LNCAP (cell line): ENCODE results near the gene SULT4A1.

ENCODE experiments used
- TF ChIP-seq, protein P1 (sequence below): fragments of 450-650 bp; IDR thresholded peaks from 2 replicates; pipeline ENCODE4 v1.5.1; 2017; ENCODE audit warnings: mild to moderate bottlenecking

SULT4A1 gene

DNA sequence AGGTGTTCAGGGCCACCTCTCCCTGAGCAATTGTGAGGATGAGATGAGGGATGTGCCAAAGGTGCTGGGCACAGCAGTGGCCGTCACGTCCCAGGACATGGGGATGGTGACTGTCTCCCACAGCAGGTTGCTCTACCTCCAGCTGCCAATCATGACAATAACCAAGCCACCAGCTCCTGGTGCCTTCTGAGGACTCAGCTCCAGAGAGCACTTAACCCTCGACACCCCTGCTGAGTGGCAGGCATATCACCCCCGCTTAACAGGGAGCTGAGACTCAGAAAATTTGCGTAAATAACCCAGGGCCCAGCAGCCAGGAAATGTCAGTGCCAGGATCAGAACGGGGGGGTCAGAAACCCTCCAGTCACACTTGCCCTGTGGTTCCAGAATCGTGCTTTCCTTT, 37.9 kb upstream of the SULT4A1 start:
- TF ChIP-seq, protein P1, sequence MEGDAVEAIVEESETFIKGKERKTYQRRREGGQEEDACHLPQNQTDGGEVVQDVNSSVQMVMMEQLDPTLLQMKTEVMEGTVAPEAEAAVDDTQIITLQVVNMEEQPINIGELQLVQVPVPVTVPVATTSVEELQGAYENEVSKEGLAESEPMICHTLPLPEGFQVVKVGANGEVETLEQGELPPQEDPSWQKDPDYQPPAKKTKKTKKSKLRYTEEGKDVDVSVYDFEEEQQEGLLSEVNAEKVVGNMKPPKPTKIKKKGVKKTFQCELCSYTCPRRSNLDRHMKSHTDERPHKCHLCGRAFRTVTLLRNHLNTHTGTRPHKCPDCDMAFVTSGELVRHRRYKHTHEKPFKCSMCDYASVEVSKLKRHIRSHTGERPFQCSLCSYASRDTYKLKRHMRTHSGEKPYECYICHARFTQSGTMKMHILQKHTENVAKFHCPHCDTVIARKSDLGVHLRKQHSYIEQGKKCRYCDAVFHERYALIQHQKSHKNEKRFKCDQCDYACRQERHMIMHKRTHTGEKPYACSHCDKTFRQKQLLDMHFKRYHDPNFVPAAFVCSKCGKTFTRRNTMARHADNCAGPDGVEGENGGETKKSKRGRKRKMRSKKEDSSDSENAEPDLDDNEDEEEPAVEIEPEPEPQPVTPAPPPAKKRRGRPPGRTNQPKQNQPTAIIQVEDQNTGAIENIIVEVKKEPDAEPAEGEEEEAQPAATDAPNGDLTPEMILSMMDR, result no peak

DNA sequence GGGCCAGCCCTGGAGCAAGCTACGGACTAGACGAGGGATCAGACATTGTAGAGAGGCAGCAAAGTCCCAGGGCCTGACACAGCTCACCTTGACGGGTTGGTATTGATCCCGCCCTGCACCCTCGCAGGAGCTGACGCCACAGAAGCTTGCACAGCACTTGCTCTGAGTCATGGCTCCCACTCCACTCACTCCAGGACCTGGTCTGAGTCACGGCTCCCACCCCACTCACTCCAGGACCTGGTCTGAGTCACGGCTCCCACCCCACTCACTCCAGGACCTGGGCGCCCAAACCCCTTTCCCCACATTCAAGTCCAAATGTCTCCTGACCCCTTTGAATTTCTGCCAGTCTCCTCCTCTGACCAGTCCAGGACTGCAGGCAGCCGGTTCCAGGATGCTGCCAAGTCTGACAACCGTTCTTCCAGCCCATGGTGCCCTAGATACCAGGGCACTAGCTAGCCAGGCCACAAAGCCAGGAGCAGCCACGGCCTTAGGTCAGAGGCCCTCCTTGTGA, 35.5 kb upstream of the SULT4A1 start:
- TF ChIP-seq, protein P1, result no peak

DNA sequence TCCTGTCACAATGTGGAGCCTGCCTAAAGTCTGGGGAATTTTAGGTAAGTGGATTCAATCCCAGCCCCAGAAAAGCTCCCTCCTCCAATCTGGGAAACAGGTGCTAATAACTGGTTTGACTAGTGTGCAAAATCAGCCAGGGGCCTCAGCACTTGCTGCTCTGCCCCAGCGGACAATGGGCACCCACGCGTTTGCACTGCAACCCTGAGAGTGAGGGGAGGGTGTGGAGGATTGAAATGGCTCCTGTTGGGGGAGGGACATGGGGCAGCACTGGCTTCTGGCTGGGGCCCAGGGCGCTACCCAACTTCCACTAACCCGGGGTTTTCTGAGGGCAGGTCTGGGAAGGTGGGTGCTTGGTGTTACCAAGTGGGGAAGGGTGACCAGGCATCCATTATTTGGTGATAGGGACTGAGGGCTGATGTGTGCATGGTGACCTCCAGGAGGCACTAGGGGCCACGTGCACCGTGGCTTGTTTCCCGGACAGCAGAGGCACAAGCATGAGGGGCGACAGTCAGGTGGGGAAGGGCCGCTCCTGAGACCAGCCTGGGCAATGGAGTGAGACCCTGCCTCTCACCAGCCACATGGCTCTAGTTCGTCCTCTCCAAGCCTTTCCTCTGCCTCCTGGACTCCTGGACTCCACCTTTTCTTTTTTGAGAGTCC, 33.8 kb upstream of the SULT4A1 start:
- TF ChIP-seq, protein P1, result no peak

DNA sequence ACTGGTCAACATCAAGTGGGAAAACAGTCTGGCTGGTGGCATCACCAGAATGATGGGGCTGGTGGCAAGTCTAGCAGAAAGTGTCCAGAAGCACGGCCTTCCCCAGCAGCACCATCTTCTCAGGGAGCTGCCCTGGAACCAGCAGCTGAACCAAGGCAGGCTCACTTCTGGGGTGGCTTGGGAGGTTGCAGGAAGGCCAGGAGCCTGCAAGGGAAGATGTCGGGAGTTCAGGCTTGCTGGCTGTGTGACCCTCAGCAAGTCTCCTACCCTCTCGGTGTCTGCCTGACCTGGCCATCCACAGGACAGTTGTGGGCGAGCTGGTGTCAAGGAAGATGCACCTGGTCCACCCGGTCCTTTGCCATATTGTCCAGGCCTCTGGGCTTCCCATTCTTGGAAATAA, 31.8 kb upstream of the SULT4A1 start:
- TF ChIP-seq, protein P1, result no peak

DNA sequence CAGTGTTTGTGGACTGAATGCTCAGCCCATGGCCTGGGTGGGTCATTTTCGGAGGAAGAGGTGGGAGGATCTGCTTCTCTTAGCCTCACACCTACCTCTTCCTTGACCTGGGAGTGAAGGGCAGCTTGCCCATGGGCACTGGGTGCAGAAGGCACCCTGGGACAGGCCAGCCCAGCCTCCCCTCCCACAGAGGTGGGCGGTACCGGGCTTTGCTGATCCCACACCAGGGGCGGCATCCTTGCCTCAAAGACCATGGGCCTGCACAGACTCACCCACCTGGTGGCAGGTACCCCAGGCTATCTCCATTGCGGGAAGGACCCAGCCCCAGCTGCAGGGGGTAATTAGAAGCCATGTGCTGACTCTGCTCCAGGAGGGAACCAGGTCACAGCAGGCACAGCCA, 31.0 kb upstream of the SULT4A1 start:
- TF ChIP-seq, protein P1, result no peak

DNA sequence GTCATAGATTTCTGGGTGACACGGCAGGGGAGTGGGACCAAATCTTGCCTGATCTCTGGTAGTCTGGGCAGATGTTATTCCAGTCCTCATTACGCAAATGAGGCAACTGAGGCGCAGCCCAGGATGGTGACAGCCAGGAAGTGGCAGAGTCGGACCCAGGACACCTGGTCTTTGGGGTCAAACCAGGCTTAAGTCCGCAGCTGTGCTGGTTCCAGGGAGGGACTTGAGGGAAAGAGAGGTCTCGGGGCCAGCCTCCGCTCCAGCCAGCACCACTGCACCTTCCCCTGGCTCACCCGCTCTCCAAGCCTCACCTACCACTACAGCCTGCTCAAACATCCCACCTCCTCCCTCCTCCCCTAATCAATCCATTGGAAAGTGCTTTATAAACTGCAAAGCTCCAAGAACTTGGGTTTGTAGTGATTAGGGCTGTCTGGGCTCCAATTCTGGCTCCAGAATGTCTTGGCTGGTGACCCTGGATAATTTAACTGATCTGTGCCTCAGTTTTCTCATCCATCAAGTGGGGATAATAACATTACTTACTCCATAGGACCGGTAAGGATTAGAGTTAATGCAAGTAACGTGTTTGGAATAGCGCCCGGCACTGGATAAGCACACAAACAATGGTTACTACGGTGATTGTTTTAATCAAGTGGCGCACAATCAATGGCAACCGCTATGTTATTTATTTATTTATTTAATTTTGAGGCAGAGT, 30.0 kb upstream of the SULT4A1 start:
- TF ChIP-seq, protein P1, result no peak

DNA sequence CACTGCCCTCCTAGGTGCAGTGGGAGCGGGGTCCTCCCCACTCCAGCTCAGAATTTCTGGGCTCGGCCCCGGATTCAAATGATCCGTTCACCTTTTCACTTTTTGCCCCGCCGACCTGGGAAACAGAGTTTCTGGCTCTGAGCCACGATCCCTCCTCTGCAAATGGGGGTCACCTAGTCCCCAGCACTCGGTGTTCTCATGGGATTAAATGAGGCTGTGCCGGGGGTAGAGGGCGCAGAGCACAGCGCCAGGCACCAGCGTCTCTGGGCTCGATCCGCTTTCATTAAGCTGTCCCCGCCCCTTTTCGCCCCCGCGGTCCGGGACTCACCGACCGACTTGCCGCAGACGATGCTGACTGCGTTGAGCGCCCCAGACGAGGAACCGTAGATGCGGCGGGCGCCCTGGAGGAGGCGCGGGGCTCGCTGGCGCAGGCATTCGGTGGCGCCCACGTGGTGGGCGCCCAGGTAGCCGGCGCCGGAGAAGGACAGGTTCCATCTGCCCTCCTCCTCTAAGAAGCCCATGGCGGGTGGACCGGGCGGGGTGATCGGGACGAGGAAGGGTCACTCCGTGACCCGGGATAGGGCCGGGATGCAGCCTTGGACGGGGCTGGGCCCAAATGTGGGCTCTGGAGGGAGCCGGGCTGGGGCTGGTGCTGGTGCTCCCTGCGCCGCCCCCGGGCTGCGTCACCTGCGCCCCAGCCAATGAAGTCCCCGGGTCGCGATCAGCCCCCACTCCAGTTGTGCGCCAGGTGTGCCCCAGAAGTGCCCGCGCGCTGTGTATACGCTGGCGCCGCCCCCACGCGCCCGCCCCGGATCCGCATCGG, 29.3 kb upstream of the SULT4A1 start, which contains the start of gene PNPLA5:
PNPLA5 (minus strand) TSS at position 654 of the 823 bp plus-strand sequence; CDS start at position 521, 133 bp downstream.
- TF ChIP-seq, protein P1, result no peak
